HepG2 (cell line): ENCODE data around the gene CFAP46. TPM values are rescaled to one million over a fixed set of nuclear protein-coding genes. Genes with fewer than 3 reads are reported as not detected.

Experiments used
- ATAC-seq: fragments of 200-7000 bp; cut with Tn5 transposase; 3 replicates; pipeline ENCODE4 v1.9.1; 2020; ENCODE audit warnings: mild to moderate bottlenecking, moderate library complexity
- BruUV-seq: library from RNA; stranded (reverse); fragments of 400-500 nt; replicated peaks from 2 replicates; lab custom pipeline; 2021; lab: Mats Ljungman, UMichigan
- CTCF ChIA-PET: fragments of 300-600 bp; formaldehyde crosslinking; extraction: SDS; loops from one replicate; lab custom pipeline; 2021; ENCODE audit warnings: low total read pairs, inconsistent platforms, low intra/inter-chr PET ratio; lab: Yijun Ruan, JAX
- POLR2A ChIA-PET: fragments of 350-600 bp; sonication (Branson Sonifier 250); formaldehyde crosslinking; loops from one replicate; lab custom pipeline; 2020; ENCODE audit warnings: antibody characterized with exemption, inconsistent platforms; lab: Yijun Ruan, JAX
- DNase-seq: peaks from one replicate; pipeline ENCODE4 v3.0.0-alpha.2; 2015; ENCODE audit warnings: low spot score
- FAIRE-seq: peaks from 3 replicates; lab custom pipeline; 2011; peaks lifted over from hg19 to GRCh38; lab: Jason Lieb, UNC
- H2AFZ ChIP-seq: one replicate; pipeline ENCODE4 v1.6.1; 2011; ENCODE audit warnings: low read length, inconsistent platforms
- H3K27ac ChIP-seq: fragments of 300-600 bp; 3 replicates; pipeline ENCODE4 v1.8.0; 2011; ENCODE audit warnings: mixed run types, mild to moderate bottlenecking, mixed read lengths, low read length, inconsistent platforms; ENCODE audit not compliant: insufficient read depth; ENCODE audit errors: extremely low read length
- H3K27me3 ChIP-seq, 2 experiments: fragments of 200-600 bp in 1 of 2; 2 replicates in 1 of 2; 3 replicates in 1 of 2; pipeline versions ENCODE4 v1.6.0 to v1.8.0; 2011; ENCODE audit warnings: low read length in 2 of 2, mild to moderate bottlenecking in 2 of 2, moderate library complexity in 2 of 2, inconsistent platforms in 1 of 2; ENCODE audit not compliant: insufficient read depth in 2 of 2, control insufficient read depth in 1 of 2
- H3K36me3 ChIP-seq, 2 experiments: fragments of 200-600 bp in 1 of 2; replicated peaks in 1 of 2; 2 replicates in 1 of 2; 3 replicates in 1 of 2; pipeline versions ENCODE4 v1.5.1 to v1.8.0; 2011; ENCODE audit warnings: low read length in 2 of 2, inconsistent platforms in 1 of 2; ENCODE audit not compliant: insufficient read depth in 2 of 2, control insufficient read depth in 1 of 2
- H3K4me1 ChIP-seq: 2 replicates; pipeline ENCODE4 v1.5.1; 2012; ENCODE audit warnings: low read length, inconsistent platforms; ENCODE audit not compliant: insufficient read depth
- H3K4me2 ChIP-seq: 2 replicates; pipeline ENCODE4 v1.6.0; 2011; ENCODE audit warnings: low read depth, low read length, inconsistent platforms
- H3K4me3 ChIP-seq, 3 experiments: fragments of 200-600 bp in 1 of 3; sonication (generic), shearing (Covaris generic) in 1 of 3; replicated peaks in 1 of 3; 2 replicates each; pipeline ENCODE4 v1.5.1; 2011 to 2016; ENCODE audit warnings: low read length in 3 of 3, inconsistent platforms in 2 of 3, low read depth in 2 of 3, mild to moderate bottlenecking in 2 of 3, control low read depth in 1 of 3, mixed read lengths in 1 of 3; ENCODE audit not compliant: insufficient read depth in 1 of 3
- H3K79me2 ChIP-seq: one replicate; pipeline ENCODE4 v1.6.1; 2011; ENCODE audit warnings: low read length, inconsistent platforms; ENCODE audit not compliant: insufficient read depth
- H3K9ac ChIP-seq: 2 replicates; pipeline ENCODE4 v1.6.0; 2011; ENCODE audit warnings: mild to moderate bottlenecking, low read depth, low read length, inconsistent platforms; ENCODE audit not compliant: insufficient read depth
- H3K9me3 ChIP-seq: 2 replicates; pipeline ENCODE4 v1.5.1; 2012; ENCODE audit warnings: mild to moderate bottlenecking, low read length
- H4K20me1 ChIP-seq: 2 replicates; pipeline ENCODE4 v1.6.0; 2011; ENCODE audit warnings: inconsistent platforms, mild to moderate bottlenecking, low read length, moderate library complexity; ENCODE audit not compliant: insufficient read depth
- ASH2L ChIP-seq: fragments of 300-600, 200-600 bp; sonication (generic); IDR thresholded peaks from 2 replicates; pipeline ENCODE4 v1.7.0; 2017; ENCODE audit warnings: low read depth, mild to moderate bottlenecking, moderate library complexity, mixed read lengths, low read length; ENCODE audit not compliant: insufficient read length
- CCDC6 ChIP-seq: sonication (generic); formaldehyde crosslinking; IDR thresholded peaks from 2 replicates; pipeline ENCODE4 v1.8.1; 2022; ENCODE audit warnings: mild to moderate bottlenecking, missing genetic modification reagents, moderate library complexity
- FOSL2 ChIP-seq: sonication (generic); formaldehyde crosslinking; IDR thresholded peaks from 2 replicates; pipeline ENCODE4 v1.4.0; 2020; ENCODE audit warnings: missing genetic modification reagents
- FUBP1 ChIP-seq: sonication (generic); formaldehyde crosslinking; IDR thresholded peaks from 2 replicates; pipeline ENCODE4 v1.5.1; 2020; ENCODE audit warnings: missing genetic modification reagents, mild to moderate bottlenecking, borderline replicate concordance
- HMG20B ChIP-seq: conservative IDR thresholded peaks from 2 replicates; pipeline ENCODE4 v1.6.1; 2016; ENCODE audit warnings: missing genetic modification reagents, missing compliant biosample characterization
- NFIB ChIP-seq: sonication (generic); formaldehyde crosslinking; IDR thresholded peaks from 2 replicates; pipeline ENCODE4 v1.9.0; 2021; ENCODE audit warnings: missing genetic modification reagents, mild to moderate bottlenecking, borderline replicate concordance
- NR0B2 ChIP-seq: sonication (generic); formaldehyde crosslinking; IDR thresholded peaks from 2 replicates; pipeline ENCODE4 v1.4.0; 2020; ENCODE audit warnings: mild to moderate bottlenecking, missing genetic modification reagents
- POLR2AphosphoS5 ChIP-seq: IDR thresholded peaks from 2 replicates; pipeline ENCODE4 v1.6.1; 2012; ENCODE audit warnings: low read depth, low read length
- RFX3 ChIP-seq: IDR thresholded peaks from 2 replicates; pipeline ENCODE4 v1.6.1; 2016; ENCODE audit warnings: missing biosample characterization, missing genetic modification reagents
- SNAPC2 ChIP-seq: sonication (generic); formaldehyde crosslinking; IDR thresholded peaks from 2 replicates; pipeline ENCODE4 v1.8.1; 2022; ENCODE audit warnings: mild to moderate bottlenecking, missing genetic modification reagents
- TOPORS ChIP-seq: sonication (generic); formaldehyde crosslinking; IDR thresholded peaks from 2 replicates; pipeline ENCODE4 v1.8.0; 2023; ENCODE audit warnings: mild to moderate bottlenecking, missing genetic modification reagents
- ZKSCAN1 ChIP-seq: fragments of 150-350 bp; IDR thresholded peaks from 2 replicates; pipeline ENCODE4 v1.6.1; 2014; ENCODE audit warnings: low read length
- ZNF136 ChIP-seq: sonication (generic); formaldehyde crosslinking; IDR thresholded peaks from 2 replicates; pipeline ENCODE4 v1.8.1; 2022; ENCODE audit warnings: low read depth, mild to moderate bottlenecking, moderate library complexity, missing genetic modification reagents
- ZNF644 ChIP-seq: IDR thresholded peaks from 2 replicates; pipeline ENCODE4 v1.6.1; 2016; ENCODE audit warnings: low read depth
- ZNF670 ChIP-seq: sonication (generic); formaldehyde crosslinking; IDR thresholded peaks from 2 replicates; pipeline ENCODE4 v1.8.0; 2022; ENCODE audit warnings: mild to moderate bottlenecking, missing genetic modification reagents, borderline replicate concordance
- WGBS: methylation state at CpG from one replicate; pipeline ENCODE4 v1.1.6; 2017; ENCODE audit warnings: low lambda C conversion rate; 5-methylcytosine and 5-hydroxymethylcytosine counted together
- in situ Hi-C: cut with HindIII; loops from 2 replicates; pipeline ENCODE4 v1.10.0; 2017; ENCODE audit warnings: low pct_unique_long_range_greater_than_20kb; ENCODE audit not compliant: extremely low pct_ligation_motif_present
- intact Hi-C: fragments of 100-400 bp; cut with micrococcal nuclease; formaldehyde crosslinking; loops from one replicate; pipeline ENCODE4 v1.10.0; 2022; ENCODE audit not compliant: unreplicated experiment
- polyA plus RNA-seq, 8 experiments: library from polyadenylated mRNA; depleted of rRNA in 3 of 8; stranded (reverse) in 7 of 8; unstranded in 1 of 8; fragments of >200 nt; fragmentation: Illumina TruSeq in 4 of 8; extraction: Trizol in 4 of 8; gene quantifications; 2 replicates each; pipeline versions ENCODE4 v1.2.1 to v1.2.3, GENCODE V29; 2011 to 2016; ENCODE audit warnings: low read depth in 4 of 8, missing spikeins in 1 of 8, mixed read lengths in 1 of 8; ENCODE audit not compliant: insufficient read depth in 1 of 8
- total RNA-seq, 5 experiments: library from RNA; depleted of rRNA; stranded (reverse); fragments of >200 nt; fragmentation: Illumina TruSeq; extraction: Trizol; gene quantifications; 2 replicates each; pipeline ENCODE4 v1.2.3, GENCODE V29; 2016; ENCODE audit warnings: low read depth in 1 of 5
- TF ChIP-seq, protein P1 (sequence below): sonication (generic); formaldehyde crosslinking; IDR thresholded peaks from 2 replicates; pipeline ENCODE4 v1.4.0; 2020; ENCODE audit warnings: missing genetic modification reagents, borderline replicate concordance

CFAP46 gene
- total and polyA plus RNA-seq, 2 of the 13 experiments (the other 11 are each of a cell fraction or from before 2014, with no cell fraction given): 0.24 to 0.84 TPM

- no TSS peak for BruUV-seq
- intact Hi-C loops (no loop called here), in situ Hi-C loops (no loop called here)
- Histone ChIP-seq H3K27ac (no peak overlapping the region), H3K36me3 (no peaks in the 10 kb centered on the region), H2AFZ (no peak overlapping the region), H3K9ac (no peak overlapping the region), H3K4me1 (no peaks in the 10 kb centered on the region), H3K4me3 (no peak overlapping the region), H3K9me3 (no peaks in the 10 kb centered on the region), H4K20me1 (no peaks in the 10 kb centered on the region), H3K79me2 (no peaks in the 10 kb centered on the region), H3K27me3 (peaks cover 9 to 54% of the 10 kb centered on the region in 2 experiments; a peak in 4 of 5 replicates), H3K4me2 (no peak overlapping the region)
- DNase-seq: no peak
- ChIA-PET CTCF (no interaction called here), POLR2A (no interaction called here)
- no peak for FAIRE-seq
- no peak for TF ChIP-seq HMG20B
- TF ChIP-seq, protein P1, sequence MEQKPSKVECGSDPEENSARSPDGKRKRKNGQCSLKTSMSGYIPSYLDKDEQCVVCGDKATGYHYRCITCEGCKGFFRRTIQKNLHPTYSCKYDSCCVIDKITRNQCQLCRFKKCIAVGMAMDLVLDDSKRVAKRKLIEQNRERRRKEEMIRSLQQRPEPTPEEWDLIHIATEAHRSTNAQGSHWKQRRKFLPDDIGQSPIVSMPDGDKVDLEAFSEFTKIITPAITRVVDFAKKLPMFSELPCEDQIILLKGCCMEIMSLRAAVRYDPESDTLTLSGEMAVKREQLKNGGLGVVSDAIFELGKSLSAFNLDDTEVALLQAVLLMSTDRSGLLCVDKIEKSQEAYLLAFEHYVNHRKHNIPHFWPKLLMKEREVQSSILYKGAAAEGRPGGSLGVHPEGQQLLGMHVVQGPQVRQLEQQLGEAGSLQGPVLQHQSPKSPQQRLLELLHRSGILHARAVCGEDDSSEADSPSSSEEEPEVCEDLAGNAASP (CRISPR knock-in tag): no peak
- 65% methylated on average over 7 of the region's 19 CpGs for WGBS
- no peak for ATAC-seq
These were observed 92.8 kb downstream of the CFAP46 start for GRCh38 chr10:132849546-132850031.

GRCh38 chr10:132848951-132849545 lies 93.3 kb downstream of the CFAP46 start:
- Histone ChIP-seq H3K27me3 (peaks cover 9 to 54% of the 10 kb centered on the region in 2 experiments; a peak in 4 of 5 replicates), H3K27ac (no peak overlapping the region), H3K4me1 (no peaks in the 10 kb centered on the region), H2AFZ (no peak overlapping the region), H3K4me3 (no peak overlapping the region), H4K20me1 (no peaks in the 10 kb centered on the region), H3K36me3 (no peaks in the 10 kb centered on the region), H3K9me3 (no peaks in the 10 kb centered on the region), H3K4me2 (no peak overlapping the region), H3K79me2 (no peaks in the 10 kb centered on the region), H3K9ac (no peak overlapping the region)
- intact Hi-C loops (no loop called here), in situ Hi-C loops (no loop called here)
- DNase-seq (no peak), ATAC-seq (no peak), FAIRE-seq (no peak)
- ChIA-PET CTCF (no interaction called here), POLR2A (no interaction called here)
- no TSS peak for BruUV-seq
- 55% methylated on average over 6 of the region's 21 CpGs for WGBS
- TF ChIP-seq ZNF136 (CRISPR knock-in tag) (no peak), CCDC6 (CRISPR knock-in tag) (no peak), NFIB (no peak), TOPORS (CRISPR knock-in tag) (no peak), NR0B2 (CRISPR knock-in tag) (no peak), ZKSCAN1 (no peak), ASH2L (no peak), RFX3 (CRISPR knock-in tag) (no peak), FUBP1 (CRISPR knock-in tag) (no peak), FOSL2 (CRISPR knock-in tag) (no peak), ZNF670 (no peak), POLR2AphosphoS5 (no peak), ZNF644 (CRISPR knock-in tag) (no peak), SNAPC2 (CRISPR knock-in tag) (no peak)
